RWPE2 (cell line): Measurements from ENCODE around the gene SMYD3.

Experiments
- ATAC-seq: fragments of 200-7000 bp; cut with Tn5 transposase; 3 replicates; pipeline ENCODE4 v1.9.1; 2021; ENCODE audit warnings: low read depth
- DNase-seq: peaks from one replicate; pipeline ENCODE4 v3.0.0-alpha.2; 2020; ENCODE audit warnings: low spot score
- H3K27ac ChIP-seq: fragments of 450-650 bp; 2 replicates; pipeline ENCODE4 v1.5.1; 2017; ENCODE audit warnings: mild to moderate bottlenecking; ENCODE audit not compliant: poor library complexity, severe bottlenecking
- H3K27me3 ChIP-seq: fragments of 250-450 bp; sonication (Bioruptor Pico); 2 replicates; pipeline ENCODE4 v1.5.1; 2021; ENCODE audit warnings: mild to moderate bottlenecking, moderate library complexity; ENCODE audit not compliant: insufficient read depth, poor library complexity, severe bottlenecking
- H3K36me3 ChIP-seq: fragments of 250-450 bp; sonication (Bioruptor Pico); 2 replicates; pipeline ENCODE4 v1.5.1; 2020; ENCODE audit warnings: low read depth, mild to moderate bottlenecking, moderate library complexity
- H3K4me1 ChIP-seq: fragments of 250-450 bp; sonication (Bioruptor Pico); 2 replicates; pipeline ENCODE4 v1.5.1; 2021; ENCODE audit warnings: mild to moderate bottlenecking, moderate library complexity; ENCODE audit not compliant: insufficient read depth, poor library complexity, severe bottlenecking
- H3K4me3 ChIP-seq: fragments of 250-450 bp; sonication (Bioruptor Pico); 2 replicates; pipeline ENCODE4 v1.5.1; 2021; ENCODE audit warnings: mild to moderate bottlenecking, moderate library complexity; ENCODE audit not compliant: severe bottlenecking
- H3K9me3 ChIP-seq: fragments of 250-450 bp; sonication (Bioruptor Pico); 2 replicates; pipeline ENCODE4 v1.5.1; 2021; ENCODE audit warnings: mild to moderate bottlenecking, moderate library complexity; ENCODE audit not compliant: severe bottlenecking
- TF ChIP-seq, protein P1 (sequence below): fragments of 450-650 bp; IDR thresholded peaks from one replicate; pipeline ENCODE4 v1.5.1; 2017; ENCODE audit warnings: mild to moderate bottlenecking, moderate library complexity; ENCODE audit not compliant: poor library complexity, severe bottlenecking

SMYD3 gene

GRCh38 chr1:245810181-245810769, 696.8 kb downstream of the SMYD3 start:
- TF ChIP-seq, protein P1, sequence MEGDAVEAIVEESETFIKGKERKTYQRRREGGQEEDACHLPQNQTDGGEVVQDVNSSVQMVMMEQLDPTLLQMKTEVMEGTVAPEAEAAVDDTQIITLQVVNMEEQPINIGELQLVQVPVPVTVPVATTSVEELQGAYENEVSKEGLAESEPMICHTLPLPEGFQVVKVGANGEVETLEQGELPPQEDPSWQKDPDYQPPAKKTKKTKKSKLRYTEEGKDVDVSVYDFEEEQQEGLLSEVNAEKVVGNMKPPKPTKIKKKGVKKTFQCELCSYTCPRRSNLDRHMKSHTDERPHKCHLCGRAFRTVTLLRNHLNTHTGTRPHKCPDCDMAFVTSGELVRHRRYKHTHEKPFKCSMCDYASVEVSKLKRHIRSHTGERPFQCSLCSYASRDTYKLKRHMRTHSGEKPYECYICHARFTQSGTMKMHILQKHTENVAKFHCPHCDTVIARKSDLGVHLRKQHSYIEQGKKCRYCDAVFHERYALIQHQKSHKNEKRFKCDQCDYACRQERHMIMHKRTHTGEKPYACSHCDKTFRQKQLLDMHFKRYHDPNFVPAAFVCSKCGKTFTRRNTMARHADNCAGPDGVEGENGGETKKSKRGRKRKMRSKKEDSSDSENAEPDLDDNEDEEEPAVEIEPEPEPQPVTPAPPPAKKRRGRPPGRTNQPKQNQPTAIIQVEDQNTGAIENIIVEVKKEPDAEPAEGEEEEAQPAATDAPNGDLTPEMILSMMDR = no peak

DNA sequence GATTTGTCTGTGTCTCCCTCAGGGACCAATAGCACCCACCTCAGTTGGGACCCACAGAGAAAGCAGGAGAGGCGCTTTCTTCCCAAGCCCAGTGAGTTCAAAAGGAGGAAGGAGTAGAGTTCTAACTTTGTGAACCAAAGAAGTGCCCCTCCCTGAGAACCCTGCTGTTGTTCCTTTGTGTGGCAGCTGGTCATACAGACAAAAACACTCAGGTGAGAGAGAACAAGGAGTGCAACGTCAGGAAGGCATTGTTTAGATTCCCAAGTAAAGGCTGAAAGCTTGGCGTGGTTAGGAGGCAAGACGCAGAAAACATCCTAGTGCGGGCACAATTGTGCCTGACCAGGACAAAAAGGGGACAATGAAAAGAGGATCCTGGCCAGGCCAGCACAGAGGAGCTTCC, 697.7 kb downstream of the SMYD3 start:
- Histone ChIP-seq H3K4me3 (no peak overlapping the region), H3K36me3 (no peaks in the 10 kb centered on the region), H3K4me1 (no peaks in the 10 kb centered on the region), H3K27me3 (no peaks in the 10 kb centered on the region), H3K27ac (no peak overlapping the region), H3K9me3 (no peaks in the 10 kb centered on the region)
- DNase-seq (no peak), ATAC-seq (no peak)
- TF ChIP-seq, protein P1 = no peak

More at GRCh38 chr1:245810181-245810769, 696.8 kb downstream of the SMYD3 start:
- no peaks in the 10 kb centered on the region for H3K4me1 ChIP-seq
- H3K4me3 ChIP-seq = no peak overlapping the region
- H3K9me3 ChIP-seq = no peaks in the 10 kb centered on the region
- H3K27ac ChIP-seq = no peak overlapping the region
- no peaks in the 10 kb centered on the region for H3K27me3 ChIP-seq
- ATAC-seq = no peak
- no peak for DNase-seq
- H3K36me3 ChIP-seq = no peaks in the 10 kb centered on the region

DNA sequence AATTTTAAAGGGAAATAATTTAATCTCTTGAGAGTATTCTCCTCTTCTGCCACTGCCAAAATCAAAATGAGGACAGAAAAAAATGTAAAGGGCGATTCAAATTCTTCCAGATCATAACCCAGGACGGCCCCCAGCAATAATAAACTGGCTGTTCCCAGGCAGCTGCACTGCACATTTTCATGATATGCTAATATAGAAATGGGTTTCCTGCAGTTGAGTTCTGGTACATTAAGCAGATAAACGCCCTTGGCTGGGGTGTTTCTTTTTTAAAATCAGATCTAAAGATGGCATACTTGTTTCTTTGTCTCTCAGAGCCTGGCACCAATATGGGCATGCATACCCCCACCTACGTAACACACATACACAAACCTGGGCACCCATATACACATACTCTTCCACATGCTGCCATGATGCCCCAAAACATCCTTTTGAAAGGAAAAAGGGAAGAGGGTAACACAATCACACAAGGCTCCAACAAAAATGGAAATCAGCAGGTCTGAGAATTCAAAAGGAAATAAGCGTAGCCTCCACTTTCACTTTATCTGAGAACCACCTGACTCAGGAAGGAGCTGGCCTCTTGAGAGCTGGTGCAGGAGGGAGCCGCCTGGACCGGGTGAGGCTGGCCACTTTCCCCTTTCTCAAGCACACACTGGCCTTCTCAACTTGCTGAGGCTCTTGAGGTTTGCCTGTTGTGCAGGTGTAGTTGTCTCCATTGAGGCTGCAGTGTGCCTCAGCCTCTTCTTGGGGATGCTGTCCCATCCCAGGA, 698.9 kb downstream of the SMYD3 start:
- Histone ChIP-seq H3K27me3 (no peaks in the 10 kb centered on the region), H3K4me3 (no peak overlapping the region), H3K36me3 (no peaks in the 10 kb centered on the region), H3K4me1 (no peaks in the 10 kb centered on the region), H3K27ac (no peak overlapping the region), H3K9me3 (no peaks in the 10 kb centered on the region)
- DNase-seq = no peak
- TF ChIP-seq, protein P1 = no peak
- ATAC-seq = no peak

GRCh38 chr1:245807306-245807705, 699.8 kb downstream of the SMYD3 start:
- ATAC-seq = no peak
- no peak overlapping the region for H3K4me3 ChIP-seq
- no peaks in the 10 kb centered on the region for H3K4me1 ChIP-seq

More at GRCh38 chr1:245807306-245807705, 699.8 kb downstream of the SMYD3 start:
- H3K9me3 ChIP-seq = no peaks in the 10 kb centered on the region
- H3K27me3 ChIP-seq = no peaks in the 10 kb centered on the region
- TF ChIP-seq, protein P1 = no peak
- no peak overlapping the region for H3K27ac ChIP-seq
- H3K36me3 ChIP-seq = no peaks in the 10 kb centered on the region
- no peak for DNase-seq
